NOMO-1 treated with dmso at 0.1 percent for 144 hours (cell line): ENCODE measurements around the gene XG.
"Not testable (repeated sequence)": the region's sequence is repeated elsewhere in the genome, so short reads cannot be mapped to it uniquely, and the experiment has no call there.

ENCODE experiments used
- DNase-seq: peaks from one replicate; lab custom pipeline; 2025; ENCODE audit not compliant: unreplicated experiment; lab: John Stamatoyannopoulos, UW

XG gene

GRCh38 chrX:2774776-2775175 lies 22.9 kb downstream of the XG start:
- no peak for DNase-seq

- DNase-seq, result not testable (repeated sequence)
Measured at GRCh38 chrX:2780472-2781225, 28.8 kb downstream of the XG start.

GRCh38 chrX:2781226-2781571 lies 29.4 kb downstream of the XG start:
- DNase-seq, result no peak

- DNase-seq, result no peak
Measured at GRCh38 chrX:2781698-2782097, 29.9 kb downstream of the XG start.

GRCh38 chrX:2782171-2782570 lies 30.3 kb downstream of the XG start:
- DNase-seq, result no peak

- DNase-seq, result no peak
Measured at GRCh38 chrX:2782778-2783177, 30.9 kb downstream of the XG start.

GRCh38 chrX:2784026-2784425 lies 32.2 kb downstream of the XG start:
- no peak for DNase-seq

GRCh38 chrX:2785538-2785937 lies 33.7 kb downstream of the XG start:
- DNase-seq, result no peak

- no peak for DNase-seq
Measured at GRCh38 chrX:2788980-2789379, 37.1 kb downstream of the XG start.

- no peak for DNase-seq
Measured at GRCh38 chrX:2789569-2789968, 37.7 kb downstream of the XG start.

GRCh38 chrX:2793752-2794151 lies 41.9 kb downstream of the XG start:
- no peak for DNase-seq

- DNase-seq, result no peak
Measured at GRCh38 chrX:2794336-2794735, 42.5 kb downstream of the XG start.

- DNase-seq, result not testable (repeated sequence)
Measured at GRCh38 chrX:2796808-2797207, 45.0 kb downstream of the XG start.

- no peak for DNase-seq
Measured at GRCh38 chrX:2799369-2799768, 47.5 kb downstream of the XG start.

- DNase-seq, result not testable (repeated sequence)
Measured at GRCh38 chrX:2799980-2800379, 48.1 kb downstream of the XG start.

GRCh38 chrX:2801223-2801622 lies 49.4 kb downstream of the XG start:
- DNase-seq, result no peak

- not testable (repeated sequence) for DNase-seq
Measured at GRCh38 chrX:2802376-2803090, 50.7 kb downstream of the XG start.

- not testable (repeated sequence) for DNase-seq
Measured at GRCh38 chrX:2803486-2803885, 51.6 kb downstream of the XG start.

GRCh38 chrX:2804106-2804843 lies 52.4 kb downstream of the XG start:
- not testable (repeated sequence) for DNase-seq

- DNase-seq, result not testable (repeated sequence)
Measured at GRCh38 chrX:2804858-2805257, 53.0 kb downstream of the XG start.

GRCh38 chrX:2811271-2811670 lies 59.4 kb downstream of the XG start:
- no peak for DNase-seq
